ENCODE measurements around the gene SH3GL1.

Gene SH3GL1

GRCh38 chr19:4313847-4314490, 86.4 kb downstream of the SH3GL1 start:
- ATAC-seq: no peak
- no peak for TF ChIP-seq ESRRG (CRISPR knock-in tag; IDR thresholded peaks at IDR 0.05)
- TF ChIP-seq GLIS3 (CRISPR knock-in tag; IDR thresholded peaks at IDR 0.05): no peak
- TF ChIP-seq CSDC2 (CRISPR knock-in tag; IDR thresholded peaks at IDR 0.05): no peak
- no peak for TF ChIP-seq TOX (CRISPR knock-in tag; IDR thresholded peaks at IDR 0.05; ENCODE audit: borderline replicate concordance)
- TF ChIP-seq PPARA (CRISPR knock-in tag; IDR thresholded peaks at IDR 0.05; ENCODE audit: borderline replicate concordance): no peak
- no peak for TF ChIP-seq RARB (CRISPR knock-in tag; IDR thresholded peaks at IDR 0.05)
- no peak for TF ChIP-seq ZNF70 (CRISPR knock-in tag; IDR thresholded peaks at IDR 0.05)
- no peak for TF ChIP-seq SNAI2 (CRISPR knock-in tag; IDR thresholded peaks at IDR 0.05)
- TF ChIP-seq CREB5 (CRISPR knock-in tag; IDR thresholded peaks at IDR 0.05; ENCODE audit: low read depth): no peak
- no peak for TF ChIP-seq ZFP3 (CRISPR knock-in tag; IDR thresholded peaks at IDR 0.05)
- no peak for TF ChIP-seq POU6F1 (CRISPR knock-in tag; IDR thresholded peaks at IDR 0.05; ENCODE audit: borderline replicate concordance, low read depth)
- no peak for TF ChIP-seq ZNF8 (CRISPR knock-in tag; IDR thresholded peaks at IDR 0.05)
- TF ChIP-seq OSR1 (CRISPR knock-in tag; IDR thresholded peaks at IDR 0.05): no peak
- TF ChIP-seq ZFP30 (CRISPR knock-in tag; IDR thresholded peaks at IDR 0.05): no peak
- no peak for TF ChIP-seq TCF4 (CRISPR knock-in tag; IDR thresholded peaks at IDR 0.05; ENCODE audit: borderline replicate concordance)
- no peak for TF ChIP-seq TSHZ2 (CRISPR knock-in tag; IDR thresholded peaks at IDR 0.05)

Data from SK-N-SH treated with all-trans-retinoic acid at 6 μM for 48 hours (cell line).